Stimulated activated CD8-positive, alpha-beta memory T cell treated with anti-CD3 and anti-CD28 coated beads, Interleukin-2, amount 100 ng/mL, for 1 hour (primary cell): ENCODE data around the gene KRTAP8-1.

Experiments used
- DNase-seq, 2 donors: peaks; one replicate each; pipeline ENCODE4 v3.0.0-alpha.2; 2020; ENCODE audit warnings: low read depth in 2 of 2

The KRTAP8-1 gene

GRCh38 chr21:30813174-30813573 lies at the start of gene KRTAP8-1:
Gene KRTAP8-1, minus strand, starts transcription at chr21:30813274. Its CDS starts 54 bp downstream, at chr21:30813220.
- no peak for DNase-seq

- DNase-seq, result no peak
Measured at GRCh38 chr21:30847627-30848500, 34.8 kb upstream of the KRTAP8-1 start.

- no peak for DNase-seq
Measured at GRCh38 chr21:30842990-30843389, 29.9 kb upstream of the KRTAP8-1 start.

- no peak for DNase-seq
Measured at GRCh38 chr21:30839304-30839703, 26.2 kb upstream of the KRTAP8-1 start.

GRCh38 chr21:30838536-30838935 lies 25.5 kb upstream of the KRTAP8-1 start:
- DNase-seq, result no peak

- peak in 1 of 2 donors; percentile 2 for DNase-seq
Measured at GRCh38 chr21:30831194-30831765, 18.2 kb upstream of the KRTAP8-1 start.

GRCh38 chr21:30829659-30830058 lies 16.6 kb upstream of the KRTAP8-1 start, which contains the start of gene KRTAP7-1:
Gene KRTAP7-1, minus strand, starts transcription at chr21:30829759. Its CDS starts 61 bp downstream, at chr21:30829698.
- no peak for DNase-seq

GRCh38 chr21:30818837-30819610 lies 6.0 kb upstream of the KRTAP8-1 start:
- DNase-seq, result no peak

GRCh38 chr21:30800605-30801004 lies 12.5 kb downstream of the KRTAP8-1 start:
- DNase-seq, result no peak

GRCh38 chr21:30793581-30794314 lies 19.3 kb downstream of the KRTAP8-1 start:
- DNase-seq, result no peak

- no peak for DNase-seq
Measured at GRCh38 chr21:30779249-30779648, 33.8 kb downstream of the KRTAP8-1 start.

- no peak for DNase-seq
Measured at GRCh38 chr21:30769724-30770431, 43.2 kb downstream of the KRTAP8-1 start.
